GM12875 (cell line): ENCODE data around the gene ARHGEF35.
"Not testable (repeated sequence)": the region's sequence is repeated elsewhere in the genome, so short reads cannot be mapped to it uniquely, and the experiment has no call there.

ENCODE experiments used
- H3K4me3 ChIP-seq: one replicate; pipeline ENCODE4 v1.5.1; 2011; ENCODE audit warnings: low read depth, low read length, control low read depth

The ARHGEF35 gene

GRCh38 chr7:144195212-144195872 lies at the start of gene ARHGEF35:
ARHGEF35 (minus strand) TSS chr7:144195833; CDS start chr7:144188383, 7,450 bp downstream.
- not testable (repeated sequence) for H3K4me3 ChIP-seq

- H3K4me3 ChIP-seq, result not testable (repeated sequence)
These were observed 49.7 kb upstream of the ARHGEF35 start for GRCh38 chr7:144245372-144245771.

GRCh38 chr7:144239365-144239764 lies 43.7 kb upstream of the ARHGEF35 start, which contains the start of gene OR2A42:
OR2A42 (minus strand) TSS chr7:144239605; CDS start chr7:144232843, 6,762 bp downstream.
- not testable (repeated sequence) for H3K4me3 ChIP-seq

GRCh38 chr7:144238530-144239082 lies 43.0 kb upstream of the ARHGEF35 start:
- not testable (repeated sequence) for H3K4me3 ChIP-seq

GRCh38 chr7:144233039-144233438 lies 37.4 kb upstream of the ARHGEF35 start:
- H3K4me3 ChIP-seq, result not testable (repeated sequence)

- H3K4me3 ChIP-seq, result not testable (repeated sequence)
These were observed 35.4 kb upstream of the ARHGEF35 start for GRCh38 chr7:144231027-144231426.

- H3K4me3 ChIP-seq, result not testable (repeated sequence)
These were observed 33.2 kb upstream of the ARHGEF35 start for GRCh38 chr7:144228810-144229209.

GRCh38 chr7:144226866-144227265 lies 31.2 kb upstream of the ARHGEF35 start:
- H3K4me3 ChIP-seq, result not testable (repeated sequence)

- H3K4me3 ChIP-seq, result not testable (repeated sequence)
These were observed 28.0 kb upstream of the ARHGEF35 start for GRCh38 chr7:144223675-144224074.

GRCh38 chr7:144220531-144220930 lies 24.9 kb upstream of the ARHGEF35 start:
- not testable (repeated sequence) for H3K4me3 ChIP-seq

- not testable (repeated sequence) for H3K4me3 ChIP-seq
These were observed 23.5 kb upstream of the ARHGEF35 start for GRCh38 chr7:144219149-144219548.

GRCh38 chr7:144218581-144218980 lies 22.9 kb upstream of the ARHGEF35 start:
- H3K4me3 ChIP-seq, result not testable (repeated sequence)

- not testable (repeated sequence) for H3K4me3 ChIP-seq
These were observed 21.6 kb upstream of the ARHGEF35 start for GRCh38 chr7:144217200-144217599.

- H3K4me3 ChIP-seq, result not testable (repeated sequence)
These were observed 9.7 kb upstream of the ARHGEF35 start for GRCh38 chr7:144205306-144205705.

- H3K4me3 ChIP-seq, result not testable (repeated sequence)
These were observed 7.5 kb upstream of the ARHGEF35 start for GRCh38 chr7:144203086-144203485.

GRCh38 chr7:144201978-144202377 lies 6.3 kb upstream of the ARHGEF35 start:
- not testable (repeated sequence) for H3K4me3 ChIP-seq

- not testable (repeated sequence) for H3K4me3 ChIP-seq
These were observed 3.3 kb upstream of the ARHGEF35 start for GRCh38 chr7:144198934-144199333.

- H3K4me3 ChIP-seq, result not testable (repeated sequence)
These were observed 1.2 kb downstream of the ARHGEF35 start for GRCh38 chr7:144194453-144194852.

GRCh38 chr7:144193782-144194181 lies 1.9 kb downstream of the ARHGEF35 start:
- H3K4me3 ChIP-seq, result not testable (repeated sequence)

GRCh38 chr7:144188578-144189171 lies 7.0 kb downstream of the ARHGEF35 start:
- H3K4me3 ChIP-seq, result not testable (repeated sequence)

GRCh38 chr7:144187848-144188247 lies 7.8 kb downstream of the ARHGEF35 start:
- not testable (repeated sequence) for H3K4me3 ChIP-seq

- not testable (repeated sequence) for H3K4me3 ChIP-seq
These were observed 12.5 kb downstream of the ARHGEF35 start, which contains the start of gene CTAGE4 for GRCh38 chr7:144183166-144183565. CTAGE4 (plus strand) TSS chr7:144183466; CDS start chr7:144183504, 38 bp downstream.
